Spinal cord (tissue), 10 donors: ENCODE data around the gene ESRRG. TPM values are rescaled to one million over a fixed set of nuclear protein-coding genes. Genes with fewer than 3 reads are reported as not detected.

Experiments used
- DNase-seq, 6 donors: peaks; one replicate each; pipeline versions ENCODE4 v3.0.0 to v3.0.0-alpha.2; 2013 to 2015; ENCODE audit warnings: low spot score in 6 of 6, low read depth in 4 of 6
- H3K27ac ChIP-seq: one replicate; pipeline ENCODE4 v1.5.1; 2013; ENCODE audit warnings: low read depth, low read length, control low read depth
- H3K27me3 ChIP-seq: one replicate; pipeline ENCODE4 v1.6.1; 2013; ENCODE audit warnings: low read length; ENCODE audit not compliant: control insufficient read depth, insufficient read depth
- H3K36me3 ChIP-seq: one replicate; pipeline ENCODE4 v1.6.1; 2013; ENCODE audit warnings: low read length; ENCODE audit not compliant: control insufficient read depth, insufficient read depth
- H3K4me1 ChIP-seq: one replicate; pipeline ENCODE4 v1.6.1; 2013; ENCODE audit warnings: low read length; ENCODE audit not compliant: control insufficient read depth, insufficient read depth
- H3K4me3 ChIP-seq: one replicate; pipeline ENCODE4 v1.5.1; 2013; ENCODE audit warnings: low read depth, low read length, control low read depth
- H3K9me3 ChIP-seq: one replicate; pipeline ENCODE4 v1.6.1; 2013; ENCODE audit warnings: low read length; ENCODE audit not compliant: control insufficient read depth, insufficient read depth
- WGBS: methylation state at CpG from one replicate; pipeline ENCODE4 v1.1.5; 2013; ENCODE audit warnings: missing lambda C conversion rate; ENCODE audit not compliant: insufficient coverage; 5-methylcytosine and 5-hydroxymethylcytosine counted together
- polyA plus RNA-seq, 2 donors: library from polyadenylated mRNA; unstranded; fragments of 120-200 nt; gene quantifications; one replicate each; pipeline ENCODE4 v1.2.1, GENCODE V29; 2013; ENCODE audit not compliant: insufficient read length in 2 of 2
- total RNA-seq, 2 donors: library from RNA; depleted of rRNA in 1 of 2; stranded (reverse); fragments of 120-200 nt in 1 of 2; fragments of >200 nt in 1 of 2; gene quantifications; one replicate each; pipeline versions ENCODE4 v1.2.3 to v1.2.4, GENCODE V29; 2013 to 2014
- donor health status: healthy.

The ESRRG gene
- total and polyA plus RNA-seq, 4 donors, result 14.1 to 48.4 (median 34.8) TPM

DNA sequence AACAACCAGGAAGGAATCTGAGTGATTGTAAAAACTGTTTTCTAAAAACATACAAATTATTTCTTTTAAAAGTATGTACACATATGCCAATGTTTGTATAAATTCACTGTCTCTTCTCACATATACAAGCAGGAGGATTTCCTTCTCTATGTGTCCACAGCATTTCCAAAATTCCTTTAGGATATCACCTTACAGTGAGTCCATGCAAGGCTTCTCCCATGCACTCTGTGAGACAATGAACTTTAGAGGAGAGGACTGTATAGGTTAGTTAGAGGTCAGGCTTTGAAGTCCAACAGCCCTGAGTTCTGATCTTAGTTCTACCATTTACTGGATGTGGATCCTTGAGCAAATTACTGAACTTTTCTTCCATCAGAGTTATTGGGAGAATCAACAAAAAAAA is 265.9 kb downstream of the ESRRG start:
- Histone ChIP-seq H3K27ac (no peak overlapping the region), H3K4me1 (no peaks in the 10 kb centered on the region), H3K4me3 (no peak overlapping the region), H3K9me3 (no peaks in the 10 kb centered on the region), H3K27me3 (no peaks in the 10 kb centered on the region), H3K36me3 (no peaks in the 10 kb centered on the region)
- DNase-seq, result no peak

DNA sequence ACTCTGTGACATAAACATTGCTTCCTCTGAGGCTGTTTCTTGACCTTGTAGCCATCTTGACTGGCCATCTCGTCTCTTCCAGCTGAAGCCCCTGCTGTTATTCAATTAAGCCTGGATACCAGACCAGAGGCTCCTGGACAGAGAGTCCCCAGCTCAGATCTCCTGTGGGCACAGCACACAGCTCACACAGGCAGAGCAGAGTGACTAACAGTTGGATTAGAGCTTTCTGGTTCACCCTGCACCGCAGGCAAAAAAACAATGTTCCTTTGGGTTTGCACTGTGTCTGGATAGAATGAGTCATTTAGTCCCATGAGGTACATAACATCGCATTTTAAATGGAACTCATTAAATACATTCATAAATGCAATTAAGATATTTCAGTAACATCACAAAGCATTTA is 266.5 kb downstream of the ESRRG start:
- H3K27ac ChIP-seq, result no peak overlapping the region
- H3K27me3 ChIP-seq, result no peaks in the 10 kb centered on the region
- H3K4me1 ChIP-seq, result no peaks in the 10 kb centered on the region
- H3K9me3 ChIP-seq, result no peaks in the 10 kb centered on the region
- no peaks in the 10 kb centered on the region for H3K36me3 ChIP-seq
- 55% methylated on average over 1 of the region's 3 CpGs for WGBS
- no peak for DNase-seq
- no peak overlapping the region for H3K4me3 ChIP-seq

DNA sequence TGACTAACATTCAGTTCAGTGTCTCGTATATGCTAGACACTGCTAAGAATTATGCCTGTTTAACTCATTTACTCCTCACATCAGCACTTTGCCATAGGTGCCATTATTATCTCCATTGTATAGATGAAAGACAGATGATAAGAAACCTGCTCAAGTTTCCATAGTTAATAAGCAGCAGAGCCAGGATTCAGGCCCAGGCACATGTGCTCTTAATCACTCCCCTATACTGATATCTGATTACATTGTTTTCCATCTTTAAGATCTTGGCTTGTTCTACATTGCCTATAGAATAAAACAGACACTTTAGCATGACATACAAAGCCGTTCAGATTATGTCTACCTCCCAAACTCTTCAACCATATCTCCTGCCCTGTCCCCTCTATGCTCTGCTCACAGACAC is 269.5 kb downstream of the ESRRG start:
- no peak overlapping the region for H3K27ac ChIP-seq
- H3K27me3 ChIP-seq, result no peaks in the 10 kb centered on the region
- peak in 1 of 6 donors; percentile 9 for DNase-seq
- no peaks in the 10 kb centered on the region for H3K36me3 ChIP-seq
- 92% methylated on average over 1 of the region's 2 CpGs for WGBS
- H3K9me3 ChIP-seq, result no peaks in the 10 kb centered on the region
- H3K4me3 ChIP-seq, result no peak overlapping the region
- no peaks in the 10 kb centered on the region for H3K4me1 ChIP-seq
